Spleen (tissue), 7 donors: ENCODE measurements around the gene ZNF678.

Experiments
- CTCF ChIP-seq, 11 experiments: fragments of 200-600 bp in 7 of 11; fragments of 450-650 bp in 4 of 11; sonication (generic) in 4 of 11; IDR thresholded peaks in 8 of 11; conservative IDR thresholded peaks in 3 of 11; 1 replicate in 7 of 11; 2 replicates in 4 of 11; pipeline versions ENCODE4 v1.4.0 to v1.8.0; 2016 to 2021; ENCODE audit warnings: antibody characterized with exemption in 11 of 11, inconsistent platforms in 4 of 11, mild to moderate bottlenecking in 1 of 11
- POLR2A ChIP-seq, 3 donors: fragments of 450-650 bp; IDR thresholded peaks; one replicate each; pipeline ENCODE4 v1.5.1; 2017; ENCODE audit warnings: antibody characterized with exemption in 3 of 3, mild to moderate bottlenecking in 1 of 3
- donor health status: DM: no; HTN: no; CAD: no; lungs with moderate emphysema.
- donor health status: DM: no; HTN: no; CAD: no.
- donor health status: DM: no; HTN: no; CAD: no.

GRCh38 chr1:227547310-227548118 is 15.8 kb upstream of the ZNF678 start:
- TF ChIP-seq CTCF (IDR thresholded peaks at IDR 0.05 in 8 of 11, conservative IDR thresholded peaks at IDR 0.05 in 3 of 11), result no peak
- no peak for TF ChIP-seq POLR2A (IDR thresholded peaks at IDR 0.05)
